ENCODE results near the gene MEF2D. TPM values are rescaled to one million over a fixed set of nuclear protein-coding genes. Genes with fewer than 3 reads are reported as not detected.
A peak's percentile ranks its signal among the peaks of the same experiment; 100 is the strongest.

MEF2D gene
- total and polyA plus RNA-seq, 3 donors from 2014 or later = 34.4 to 113 (median 96.8) TPM

GRCh38 chr1:156497743-156498431 is 2.7 kb downstream of the MEF2D start:
- WGBS, 2 donors = 42 to 50% methylated on average over 4 to 5 of the region's 5 CpGs
- intact Hi-C loops (cut with DNase I; ENCODE audit: low total_unique reads) = loop anchor here (5.0 kb wide), 1 partner anchor 41 kb away; no protein-coding TSS in a partner anchor
- peak overlapping the region in 1 of 2 donors; percentile 100 for H3K4me3 ChIP-seq
- no peaks in the 10 kb centered on the region for H3K36me3 ChIP-seq (ENCODE audit: low read depth, missing control alignments)
- TF ChIP-seq POLR2A (IDR thresholded peaks at IDR 0.05) (no peak), CTCF (IDR thresholded peaks at IDR 0.05) (no peak)
- peak; percentile 67 for DNase-seq
- peak overlapping the region; percentile 98 to 100 for H3K27ac ChIP-seq
- no peaks in the 10 kb centered on the region for H3K9me3 ChIP-seq
- peaks cover 75% of the 10 kb centered on the region for H3K4me1 ChIP-seq
- H3K27me3 ChIP-seq = no peaks in the 10 kb centered on the region

- Histone ChIP-seq H3K4me1 (peaks cover 75% of the 10 kb centered on the region), H3K36me3 (ENCODE audit: low read depth, missing control alignments) (no peaks in the 10 kb centered on the region), H3K4me3 (no peak overlapping the region), H3K27me3 (no peaks in the 10 kb centered on the region), H3K9me3 (no peaks in the 10 kb centered on the region), H3K27ac (peak overlapping the region; percentile 98 to 100)
- no peak for TF ChIP-seq CTCF (IDR thresholded peaks at IDR 0.05)
- TF ChIP-seq POLR2A (IDR thresholded peaks at IDR 0.05) = no peak
- no peak for DNase-seq
- 50 to 64% methylated on average over 11 of the region's 11 CpGs for WGBS, 2 donors
- intact Hi-C loops (cut with DNase I; ENCODE audit: low total_unique reads) = loop anchor here (5.0 kb wide), 1 partner anchor 40 kb away; no protein-coding TSS in a partner anchor
Measured at GRCh38 chr1:156497078-156497742, 3.4 kb downstream of the MEF2D start.

GRCh38 chr1:156496211-156496761 is 4.3 kb downstream of the MEF2D start:
- no peaks in the 10 kb centered on the region for H3K9me3 ChIP-seq
- peak overlapping the region; percentile 57 to 100 for H3K27ac ChIP-seq
- no peaks in the 10 kb centered on the region for H3K27me3 ChIP-seq
- intact Hi-C loops (cut with DNase I; ENCODE audit: low total_unique reads) = loop anchor here (5.0 kb wide), 1 partner anchor 39 kb away; no protein-coding TSS in a partner anchor
- TF ChIP-seq CTCF (IDR thresholded peaks at IDR 0.05) (no peak), POLR2A (IDR thresholded peaks at IDR 0.05) (no peak)
- no peaks in the 10 kb centered on the region for H3K36me3 ChIP-seq (ENCODE audit: low read depth, missing control alignments)
- H3K4me1 ChIP-seq = peaks cover 77% of the 10 kb centered on the region
- H3K4me3 ChIP-seq = no peak overlapping the region
- DNase-seq = no peak
- WGBS, 2 donors = 56 to 61% methylated on average over 10 of the region's 10 CpGs

GRCh38 chr1:156495401-156496140 is 5.0 kb downstream of the MEF2D start:
- H3K9me3 ChIP-seq = no peaks in the 10 kb centered on the region
- peak; percentile 72 for DNase-seq
- intact Hi-C loops (cut with DNase I; ENCODE audit: low total_unique reads) = loop anchor here (5.0 kb wide), 1 partner anchor 38 kb away; no protein-coding TSS in a partner anchor

More at GRCh38 chr1:156495401-156496140, 5.0 kb downstream of the MEF2D start:
- WGBS, 2 donors = 62 to 74% methylated on average over 9 of the region's 9 CpGs
- H3K27me3 ChIP-seq = no peaks in the 10 kb centered on the region
- H3K27ac ChIP-seq = peak overlapping the region; percentile 57 to 100
- no peaks in the 10 kb centered on the region for H3K36me3 ChIP-seq (ENCODE audit: low read depth, missing control alignments)
- H3K4me3 ChIP-seq = no peak overlapping the region
- H3K4me1 ChIP-seq = peaks cover 84% of the 10 kb centered on the region
- TF ChIP-seq CTCF (IDR thresholded peaks at IDR 0.05) = no peak
- TF ChIP-seq POLR2A (IDR thresholded peaks at IDR 0.05) = no peak

Data from testis (tissue), 3 donors.